ENCODE results near the gene APOBEC3A.

Gene APOBEC3A

GRCh38 chr22:38957046-38957770, at the start of gene APOBEC3A:
Gene APOBEC3A (plus strand): TSS chr22:38957609. CDS start chr22:38957692, 83 bp downstream.
- TF ChIP-seq CTCF (conservative IDR thresholded peaks at IDR 0.05; ENCODE audit: low read depth, low read length) = no peak
- DNase-seq (ENCODE audit: low read depth) = no peak
- H3K4me3 ChIP-seq (ENCODE audit: low read depth, low read length) = no peak within 1 kb of the TSS

- H3K4me3 ChIP-seq (ENCODE audit: low read depth, low read length) = no peak overlapping the region
- DNase-seq (ENCODE audit: low read depth) = no peak
- TF ChIP-seq CTCF (conservative IDR thresholded peaks at IDR 0.05; ENCODE audit: low read depth, low read length) = no peak
Observed at GRCh38 chr22:38907767-38908166, 49.6 kb upstream of the APOBEC3A start.

- H3K4me3 ChIP-seq (ENCODE audit: low read depth, low read length) = no peak overlapping the region
- no peak for DNase-seq (ENCODE audit: low read depth)
- no peak for TF ChIP-seq CTCF (conservative IDR thresholded peaks at IDR 0.05; ENCODE audit: low read depth, low read length)
Observed at GRCh38 chr22:38911434-38911833, 46.0 kb upstream of the APOBEC3A start.

GRCh38 chr22:38919631-38920190, 37.7 kb upstream of the APOBEC3A start:
- no peak overlapping the region for H3K4me3 ChIP-seq (ENCODE audit: low read depth, low read length)
- no peak for DNase-seq (ENCODE audit: low read depth)
- TF ChIP-seq CTCF (conservative IDR thresholded peaks at IDR 0.05; ENCODE audit: low read depth, low read length) = no peak

- TF ChIP-seq CTCF (conservative IDR thresholded peaks at IDR 0.05; ENCODE audit: low read depth, low read length) = no peak
- no peak overlapping the region for H3K4me3 ChIP-seq (ENCODE audit: low read depth, low read length)
- DNase-seq (ENCODE audit: low read depth) = no peak
Observed at GRCh38 chr22:38921120-38921519, 36.3 kb upstream of the APOBEC3A start.

GRCh38 chr22:38921806-38922205, 35.6 kb upstream of the APOBEC3A start:
- no peak overlapping the region for H3K4me3 ChIP-seq (ENCODE audit: low read depth, low read length)
- no peak for DNase-seq (ENCODE audit: low read depth)
- TF ChIP-seq CTCF (conservative IDR thresholded peaks at IDR 0.05; ENCODE audit: low read depth, low read length) = no peak
